Epidermal melanocyte (primary cell): ENCODE data around the gene XRCC2.

ENCODE experiments used
- DNase-seq: peaks from one replicate; pipeline ENCODE4 v3.0.0; 2011; ENCODE audit warnings: low spot score; ENCODE audit not compliant: insufficient read length

XRCC2 gene

DNA sequence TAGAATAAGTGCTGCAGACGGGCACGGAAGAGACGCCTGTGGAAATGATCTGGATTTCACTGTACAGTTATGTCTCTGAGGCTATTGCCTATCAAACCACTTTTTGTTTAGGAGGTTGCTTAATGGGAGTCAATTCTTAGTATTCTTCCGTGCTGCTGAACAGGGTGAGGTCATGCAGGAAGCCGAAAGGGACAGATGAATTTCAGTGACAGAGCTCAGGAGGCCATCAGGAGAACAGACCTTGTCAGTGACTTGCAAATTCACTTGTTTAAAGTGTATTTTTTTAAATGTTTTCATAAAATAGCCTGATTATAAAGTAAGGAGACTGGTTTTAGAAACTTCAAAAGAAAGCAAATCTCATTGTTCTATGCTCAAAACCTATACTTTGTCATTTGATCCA, 58.9 kb downstream of the XRCC2 start:
- DNase-seq, result no peak

DNA sequence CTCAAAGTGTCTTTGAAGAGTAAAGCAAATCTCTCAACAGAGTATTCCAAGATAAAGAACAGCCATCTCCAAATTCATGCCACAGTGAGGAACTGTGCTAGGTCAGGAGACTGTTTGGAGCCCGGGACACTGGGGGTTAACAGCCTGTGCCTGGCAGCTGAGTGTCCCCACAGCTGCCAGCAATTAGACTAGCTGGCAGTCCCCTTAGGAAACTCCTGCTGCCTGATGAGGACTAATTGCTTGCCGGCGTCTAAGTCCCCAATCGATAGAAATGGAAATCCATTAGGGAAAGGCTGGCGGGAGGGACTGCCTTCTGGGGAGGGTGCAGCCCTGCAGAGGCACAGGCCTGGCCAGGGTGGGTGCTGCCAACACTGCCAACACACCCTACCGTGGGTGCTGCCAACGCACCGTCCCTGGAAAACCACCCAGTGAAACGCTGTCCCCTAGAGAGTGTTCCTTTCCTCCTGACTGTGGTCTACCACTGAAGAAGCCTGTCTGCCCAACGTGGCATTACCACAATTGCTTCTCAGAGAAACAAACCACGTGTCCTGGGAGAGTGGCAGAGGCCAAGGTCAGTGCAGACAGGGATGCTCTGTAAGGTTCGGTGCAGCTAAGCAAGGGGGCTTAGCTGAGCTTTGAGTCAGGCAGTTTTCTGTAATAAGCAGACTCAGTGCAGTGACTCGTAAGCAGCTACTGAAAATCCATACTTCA, 60.8 kb downstream of the XRCC2 start:
- DNase-seq, result no peak

DNA sequence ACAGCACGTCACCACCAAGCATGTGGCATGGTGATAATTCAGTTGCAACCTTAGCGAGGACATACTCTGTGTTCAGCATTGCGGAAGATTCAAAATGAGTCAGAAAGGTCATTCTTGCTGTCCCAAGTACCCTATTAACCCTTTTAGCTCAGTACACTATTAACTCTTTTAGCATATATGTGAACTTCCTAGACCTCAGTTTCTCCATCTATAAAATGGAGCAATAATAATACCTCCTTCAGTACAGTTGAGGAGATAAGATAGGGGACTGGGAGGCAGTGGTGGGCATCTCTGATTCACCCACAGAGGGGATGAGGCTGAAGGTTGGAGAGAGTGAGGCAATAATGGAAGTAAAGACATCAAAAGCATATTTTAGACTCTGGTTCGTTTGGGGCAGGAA, 67.3 kb downstream of the XRCC2 start:
- no peak for DNase-seq

DNA sequence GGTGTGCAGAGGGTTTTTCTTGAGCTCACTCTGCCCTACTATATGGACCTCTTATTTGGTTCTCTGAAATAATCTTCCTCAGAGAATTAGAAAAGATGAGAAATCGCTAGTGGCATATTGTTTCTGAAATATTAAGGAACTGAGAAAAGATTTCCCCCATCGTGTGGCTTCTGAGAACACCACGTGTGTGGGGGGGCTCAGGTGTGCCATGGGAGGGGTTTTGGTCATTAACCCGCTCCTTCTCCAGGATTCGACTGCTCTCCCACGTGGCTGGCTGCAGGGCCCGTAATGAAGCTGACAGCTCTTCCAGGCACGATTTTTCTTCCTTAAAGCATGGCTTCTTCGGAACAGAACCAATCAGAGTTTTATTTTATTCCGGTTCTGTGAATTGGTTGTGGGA, 67.7 kb downstream of the XRCC2 start:
- no peak for DNase-seq

DNA sequence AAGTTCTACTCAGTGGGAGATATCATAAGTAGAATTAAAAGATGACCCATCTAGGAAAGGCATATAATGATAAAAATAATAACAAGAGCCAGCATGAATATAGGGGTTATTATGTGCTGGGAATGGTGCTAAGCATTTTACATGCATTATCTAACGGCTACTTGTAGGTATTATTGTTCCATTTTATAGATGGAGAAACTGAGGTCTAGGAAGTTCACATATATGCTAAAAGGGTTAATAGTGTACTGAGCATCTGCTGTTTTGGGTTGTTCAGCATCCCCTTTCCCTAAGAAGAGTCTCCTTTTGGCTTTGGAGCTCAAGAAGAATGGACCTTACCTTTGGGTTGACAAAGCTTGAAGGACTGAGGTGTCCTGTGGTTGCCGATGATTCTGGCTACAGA, 68.9 kb downstream of the XRCC2 start:
- DNase-seq, result no peak

DNA sequence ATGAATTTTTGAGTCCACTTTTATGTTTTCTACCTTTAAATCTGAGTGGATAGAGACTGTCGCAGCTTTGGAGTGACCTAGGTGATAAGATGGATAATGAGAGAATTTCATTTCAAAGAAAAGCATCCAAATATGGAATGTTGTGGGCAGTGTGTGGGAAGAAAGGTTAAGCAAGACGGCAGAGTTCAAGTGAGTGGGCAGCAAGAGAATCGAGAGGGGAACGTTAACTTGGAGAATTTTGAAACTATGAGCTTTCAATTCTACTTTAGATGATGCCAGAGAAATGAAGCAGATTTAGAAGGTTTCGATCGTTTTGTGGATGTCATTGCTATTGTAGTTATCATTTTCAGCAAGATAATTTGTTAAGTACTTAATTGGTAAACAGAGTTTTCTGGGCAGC, 73.0 kb downstream of the XRCC2 start:
- DNase-seq, result no peak

DNA sequence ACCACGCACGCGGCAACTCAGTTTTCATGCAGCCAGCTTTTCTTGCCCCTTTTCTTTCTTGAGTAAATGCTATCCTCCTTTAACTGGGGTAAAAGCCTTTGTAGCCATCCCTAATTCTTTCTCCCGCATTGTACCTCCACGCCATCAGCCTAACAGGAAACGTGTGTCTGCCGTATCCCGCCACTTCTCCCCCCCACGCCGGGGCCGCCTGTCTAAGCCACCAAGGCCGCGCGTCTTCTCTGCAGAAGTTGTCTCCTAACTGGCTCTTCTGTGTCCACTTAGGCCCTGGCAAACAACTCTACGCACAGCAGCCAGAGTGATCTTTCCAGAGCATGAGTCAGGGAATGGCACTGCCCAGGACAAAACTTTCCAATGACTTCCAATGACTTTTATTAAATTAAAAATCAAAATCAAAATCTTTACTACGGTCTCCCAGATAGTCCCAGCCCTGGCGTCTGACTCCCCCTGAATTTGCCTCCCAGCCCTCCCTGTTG, 74.6 kb downstream of the XRCC2 start:
- no peak for DNase-seq

DNA sequence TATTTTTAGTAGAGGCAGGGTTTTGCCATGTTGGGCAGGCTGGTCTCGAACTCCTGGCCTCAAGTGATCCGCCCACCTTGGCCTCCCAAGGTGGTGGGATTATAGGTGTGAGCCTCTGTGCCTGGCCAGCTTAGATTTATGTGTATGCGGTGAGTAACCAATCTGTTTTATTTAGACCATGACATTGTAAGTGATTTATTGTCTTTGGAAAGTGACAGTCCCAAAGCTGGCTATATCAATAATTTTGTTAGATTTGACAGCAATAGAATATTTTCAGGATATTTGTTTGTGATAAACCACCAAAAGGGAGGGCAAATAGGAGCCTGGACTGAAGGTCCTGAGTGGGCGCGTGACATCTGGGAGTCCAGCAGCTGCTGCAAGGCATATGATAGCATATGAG, 75.7 kb downstream of the XRCC2 start:
- DNase-seq, result no peak

DNA sequence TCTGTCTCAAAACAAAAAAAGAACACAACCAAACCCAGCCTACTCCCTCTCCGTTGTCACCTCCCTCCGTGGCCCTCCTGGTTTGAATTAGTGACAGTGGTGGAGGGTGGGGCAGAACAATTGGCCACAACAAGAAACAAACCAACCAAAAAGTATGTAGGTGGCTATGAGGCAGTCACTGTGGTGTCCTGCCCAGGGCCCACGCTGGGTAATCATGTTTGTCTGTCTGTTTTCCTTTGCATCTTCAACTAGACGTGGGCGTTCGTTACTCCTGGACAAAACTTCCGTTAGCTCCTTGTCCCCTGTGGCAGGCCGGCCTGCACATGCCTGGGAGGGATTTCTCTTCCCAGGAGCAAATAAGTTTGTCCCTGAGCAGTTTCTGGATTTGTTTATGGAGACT, 78.4 kb downstream of the XRCC2 start:
- DNase-seq, result no peak

DNA sequence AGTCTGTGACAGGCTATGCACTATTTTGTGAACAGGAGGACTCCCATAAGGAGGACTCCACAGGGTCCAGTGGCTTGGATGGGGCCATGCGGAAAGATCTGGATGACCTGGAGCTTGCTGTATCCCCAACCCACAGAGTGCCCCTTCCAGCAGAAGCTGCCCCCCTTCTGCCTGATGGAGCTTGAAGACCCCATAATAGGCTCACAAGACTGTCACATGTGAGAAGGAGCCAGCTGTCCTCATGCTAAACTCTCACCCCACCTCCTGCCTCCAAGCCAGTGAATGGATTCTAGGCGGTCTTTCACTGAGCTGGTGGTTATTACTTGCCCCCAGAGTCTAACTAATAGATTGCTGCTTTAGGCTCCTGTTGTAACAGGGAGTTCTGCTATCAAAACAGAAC, 79.1 kb downstream of the XRCC2 start:
- DNase-seq, result no peak
